HFFc6 (cell line): ENCODE measurements around the gene EPG5. TPM values are rescaled to one million over a fixed set of nuclear protein-coding genes. Genes with fewer than 3 reads are reported as not detected.

ENCODE experiments used
- DNase-seq: peaks from one replicate; pipeline ENCODE4 v3.0.0-alpha.2; 2018
- H3K27ac Mint-ChIP-seq: 2 replicates; pipeline ENCODE4 v1.8.0; 2020; ENCODE audit warnings: mild to moderate bottlenecking, mixed read lengths
- H3K27me3 Mint-ChIP-seq: 2 replicates; pipeline ENCODE4 v1.8.0; 2021; ENCODE audit warnings: mild to moderate bottlenecking, moderate library complexity, mixed read lengths; ENCODE audit not compliant: insufficient read depth
- H3K36me3 Mint-ChIP-seq: 2 replicates; pipeline ENCODE4 v1.8.0; 2021; ENCODE audit warnings: low read depth, mixed read lengths
- H3K4me1 Mint-ChIP-seq: 2 replicates; pipeline ENCODE4 v1.8.0; 2020; ENCODE audit warnings: low read depth, mixed read lengths
- H3K4me3 Mint-ChIP-seq: 2 replicates; pipeline ENCODE4 v1.8.0; 2020; ENCODE audit warnings: mild to moderate bottlenecking, moderate library complexity, mixed read lengths
- H3K9me3 Mint-ChIP-seq: 2 replicates; pipeline ENCODE4 v1.8.0; 2020; ENCODE audit warnings: mild to moderate bottlenecking, mixed read lengths
- CTCF ChIP-seq: fragments of 200-600 bp; sonication (generic); IDR thresholded peaks from 2 replicates; pipeline ENCODE4 v1.5.0; 2021; ENCODE audit warnings: antibody characterized with exemption, mild to moderate bottlenecking
- total RNA-seq, 6 experiments: library from RNA; stranded (reverse); fragmentation: NEBNext Ultra II Directional; extraction: Animal tissue kit (Norgen Biotek cat#: 25700); gene quantifications; 2 replicates in 1 of 6; 3 replicates in 5 of 6; pipeline ENCODE4 v1.2.3, GENCODE V29; 2021

The EPG5 gene
- total RNA-seq, 6 experiments from 2014 or later = 36.8 to 63.6 (median 44.5) TPM

- no peaks in the 10 kb centered on the region for H3K9me3 Mint-ChIP-seq
- H3K4me3 Mint-ChIP-seq = no peak overlapping the region
- DNase-seq = no peak
- TF ChIP-seq CTCF = no peak
- peaks cover 2% of the 10 kb centered on the region; the same call in 1 of the 2 replicates for H3K27me3 Mint-ChIP-seq
- peak overlapping the region; percentile 45 for H3K27ac Mint-ChIP-seq
- H3K4me1 Mint-ChIP-seq = peaks cover 57% of the 10 kb centered on the region
- peaks cover 77% of the 10 kb centered on the region for H3K36me3 Mint-ChIP-seq
Observed at GRCh38 chr18:45945669-45946068, 21.5 kb downstream of the EPG5 start.

GRCh38 chr18:45940724-45941123 lies 26.4 kb downstream of the EPG5 start:
- H3K36me3 Mint-ChIP-seq = peaks cover 41% of the 10 kb centered on the region
- peaks cover 21% of the 10 kb centered on the region for H3K4me1 Mint-ChIP-seq
- H3K9me3 Mint-ChIP-seq = no peaks in the 10 kb centered on the region

GRCh38 chr18:45939236-45939635 lies 27.9 kb downstream of the EPG5 start:
- H3K9me3 Mint-ChIP-seq = no peaks in the 10 kb centered on the region
- peaks cover 27% of the 10 kb centered on the region for H3K36me3 Mint-ChIP-seq
- TF ChIP-seq CTCF = no peak
- no peak overlapping the region for H3K27ac Mint-ChIP-seq
- H3K27me3 Mint-ChIP-seq = no peaks in the 10 kb centered on the region; the same call in 1 of the 2 replicates
- no peak overlapping the region for H3K4me3 Mint-ChIP-seq
- DNase-seq = no peak
- H3K4me1 Mint-ChIP-seq = peaks cover 24% of the 10 kb centered on the region

More at GRCh38 chr18:45940724-45941123, 26.4 kb downstream of the EPG5 start:
- DNase-seq = no peak
- Mint-ChIP-seq H3K27ac (peak overlapping the region; percentile 13; the same call in 1 of the 2 replicates), H3K27me3 (no peaks in the 10 kb centered on the region; the same call in 1 of the 2 replicates), H3K4me3 (no peak overlapping the region)
- TF ChIP-seq CTCF = no peak

- Mint-ChIP-seq H3K36me3 (peaks cover 21% of the 10 kb centered on the region), H3K27me3 (no peaks in the 10 kb centered on the region; the same call in 1 of the 2 replicates), H3K9me3 (no peaks in the 10 kb centered on the region), H3K4me3 (no peak overlapping the region), H3K4me1 (peaks cover 24% of the 10 kb centered on the region), H3K27ac (peak overlapping the region; percentile 7; the same call in 1 of the 2 replicates)
- no peak for TF ChIP-seq CTCF
- DNase-seq = no peak
Observed at GRCh38 chr18:45938488-45938935, 28.6 kb downstream of the EPG5 start.

GRCh38 chr18:45935591-45936335 lies 31.4 kb downstream of the EPG5 start:
- H3K4me1 Mint-ChIP-seq = peaks cover 14% of the 10 kb centered on the region
- no peaks in the 10 kb centered on the region; the same call in 1 of the 2 replicates for H3K27me3 Mint-ChIP-seq
- no peak overlapping the region for H3K4me3 Mint-ChIP-seq
- H3K27ac Mint-ChIP-seq = peak overlapping the region; percentile 64
- no peak for TF ChIP-seq CTCF
- no peaks in the 10 kb centered on the region for H3K9me3 Mint-ChIP-seq
- H3K36me3 Mint-ChIP-seq = peaks cover 24% of the 10 kb centered on the region
- no peak for DNase-seq
